C4-2B (cell line): ENCODE results near the gene USP16.

Experiments used
- H3K27ac ChIP-seq: fragments of 450-650 bp; 2 replicates; pipeline ENCODE4 v1.5.1; 2017
- CTCF ChIP-seq: fragments of 450-650 bp; conservative IDR thresholded peaks from 2 replicates; pipeline ENCODE4 v1.5.1; 2017; ENCODE audit warnings: mild to moderate bottlenecking
- ZFX ChIP-seq: fragments of 450-650 bp; IDR thresholded peaks from 2 replicates; pipeline ENCODE4 v1.6.1; 2017

USP16 gene

GRCh38 chr21:29017639-29018237, 6.7 kb upstream of the USP16 start:
- H3K27ac ChIP-seq, result no peak overlapping the region
- TF ChIP-seq ZFX (no peak), CTCF (no peak)

- H3K27ac ChIP-seq, result peak overlapping the region; percentile 91
- TF ChIP-seq ZFX, result no peak
- TF ChIP-seq CTCF, result no peak
These were observed 5.9 kb upstream of the USP16 start for GRCh38 chr21:29018540-29018939.

GRCh38 chr21:29022166-29022565, 2.3 kb upstream of the USP16 start:
- TF ChIP-seq ZFX (no peak), CTCF (no peak)
- no peak overlapping the region for H3K27ac ChIP-seq

- peak overlapping the region; percentile 90 for H3K27ac ChIP-seq
- TF ChIP-seq CTCF, result no peak
- TF ChIP-seq ZFX, result no peak
These were observed 853 bp downstream of the USP16 start for GRCh38 chr21:29025328-29025713.

GRCh38 chr21:29029524-29029923, 5.1 kb downstream of the USP16 start:
- no peak overlapping the region for H3K27ac ChIP-seq
- TF ChIP-seq ZFX (no peak), CTCF (no peak)

- TF ChIP-seq ZFX, result no peak
- no peak for TF ChIP-seq CTCF
- no peak overlapping the region for H3K27ac ChIP-seq
These were observed 6.4 kb downstream of the USP16 start for GRCh38 chr21:29030909-29031308.

GRCh38 chr21:29033301-29033700, 8.8 kb downstream of the USP16 start:
- TF ChIP-seq CTCF, result no peak
- no peak for TF ChIP-seq ZFX
- H3K27ac ChIP-seq, result no peak overlapping the region
